NCI-H460 (cell line): Measurements from ENCODE around the gene LRRFIP1. TPM values are rescaled to one million over a fixed set of nuclear protein-coding genes. Genes with fewer than 3 reads are reported as not detected.
"Not testable (repeated sequence)": the region's sequence is repeated elsewhere in the genome, so short reads cannot be mapped to it uniquely, and the experiment has no call there.

Experiments
- DNase-seq: peaks from one replicate; pipeline ENCODE4 v3.0.0-alpha.2; 2016; ENCODE audit warnings: low read depth; ENCODE audit errors: extremely low read depth
- total RNA-seq: library from RNA; depleted of rRNA; stranded (reverse); fragments of >200 nt; shearing (Covaris generic); gene quantifications from 2 replicates; pipeline ENCODE4 v1.2.3, GENCODE V29; 2014

LRRFIP1 gene
- total RNA-seq, 1 experiment from 2014 or later: 57.7 TPM

DNA sequence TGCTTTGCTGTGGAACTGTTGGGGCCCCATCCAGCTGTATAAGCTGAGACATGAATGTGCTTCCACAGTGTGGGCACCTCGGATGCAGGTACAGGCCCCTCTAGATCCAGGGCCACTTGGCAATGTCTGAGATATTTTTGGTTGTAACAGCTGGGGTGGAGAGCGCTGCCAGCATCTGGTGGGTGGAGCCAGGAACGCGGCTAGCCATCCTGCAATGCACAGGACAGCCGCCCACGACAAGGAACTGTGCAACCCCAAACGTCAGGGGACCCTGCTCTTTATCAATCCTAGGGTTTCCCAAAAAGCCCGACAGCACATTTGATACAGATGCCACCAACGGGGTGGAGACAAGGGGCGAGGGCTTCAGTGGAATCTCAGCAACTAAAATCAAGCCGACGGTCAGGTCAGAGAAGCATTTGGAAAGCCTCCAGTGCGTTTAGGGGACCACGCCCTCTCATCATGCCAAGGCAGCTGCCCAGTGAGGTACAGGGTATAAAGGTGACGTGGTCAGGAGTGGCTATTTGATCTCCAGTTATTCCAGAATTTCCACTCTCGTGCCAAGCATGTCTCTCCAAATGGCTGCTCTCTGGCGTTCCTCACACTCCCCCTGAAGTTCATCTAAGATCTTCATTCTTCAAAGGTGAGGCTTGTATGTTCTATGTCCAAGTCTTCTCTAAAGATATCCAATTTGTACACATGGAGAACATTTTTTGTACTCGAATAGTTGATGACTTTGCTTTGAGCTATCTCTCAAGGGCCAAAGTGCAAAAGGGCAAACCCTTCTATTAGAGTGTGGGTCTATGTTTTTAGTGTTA lies 55.7 kb downstream of the LRRFIP1 start:
- no peak for DNase-seq

DNA sequence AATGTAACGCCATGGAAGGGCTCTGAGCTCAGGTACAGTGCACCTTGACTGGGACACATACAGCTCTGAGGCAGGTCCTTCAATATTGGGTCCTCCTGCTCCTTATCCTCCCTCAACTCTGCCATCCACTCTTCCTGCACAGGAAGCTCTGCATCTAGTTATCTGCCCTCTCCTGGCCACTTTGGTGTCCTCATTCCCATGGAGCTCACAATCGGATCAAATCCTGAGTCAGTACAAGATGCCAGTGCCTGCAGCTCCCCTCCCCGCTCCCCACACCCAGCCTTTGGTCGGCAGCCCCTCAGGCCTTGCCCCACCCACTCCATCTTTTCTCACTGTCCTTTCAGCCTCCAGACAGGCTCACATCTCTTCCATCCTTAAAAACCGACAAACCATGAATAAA lies 58.0 kb downstream of the LRRFIP1 start:
- no peak for DNase-seq

DNA sequence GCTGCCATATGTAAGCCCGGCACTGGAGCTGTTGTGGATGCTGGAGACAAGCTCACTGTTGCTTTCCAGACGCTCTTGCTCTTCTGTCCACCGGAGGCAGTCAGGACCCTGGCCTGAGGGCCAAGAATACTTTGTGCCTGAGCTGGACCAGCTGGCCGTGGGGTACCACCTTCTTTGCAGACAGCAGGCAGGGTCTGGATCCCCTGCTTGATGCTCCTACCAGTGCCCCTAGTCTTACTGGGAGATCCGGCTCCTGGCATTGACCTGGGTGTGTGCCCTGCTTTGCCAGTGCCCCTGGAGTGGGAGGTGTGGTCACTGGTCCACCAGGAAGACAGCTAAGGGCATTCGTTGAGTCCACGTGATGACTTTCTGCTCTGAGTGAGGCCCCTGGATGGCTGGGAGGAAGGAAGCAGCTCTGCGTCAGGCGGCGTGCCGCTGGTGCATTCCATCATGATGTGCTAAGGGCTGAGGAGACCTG lies 59.3 kb downstream of the LRRFIP1 start:
- no peak for DNase-seq

DNA sequence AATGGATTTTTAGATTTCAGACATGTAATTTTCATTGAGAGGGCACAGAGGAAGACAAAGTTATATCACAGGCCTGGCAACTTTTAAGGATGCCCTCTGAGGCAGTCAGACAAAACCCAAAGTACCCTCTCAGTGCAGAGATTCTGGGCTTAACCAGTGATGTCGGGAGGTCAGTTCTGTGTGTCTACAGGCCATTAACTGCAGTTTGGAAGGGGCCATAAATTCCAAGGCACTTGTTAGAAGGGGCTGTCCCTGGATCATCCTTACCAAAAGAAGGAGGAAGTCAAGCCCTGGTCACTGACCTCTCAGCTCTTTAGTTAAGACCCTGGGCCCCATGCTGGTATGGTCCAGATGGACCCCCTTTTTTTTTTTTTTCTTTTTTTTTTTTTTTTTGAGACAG lies 60.7 kb downstream of the LRRFIP1 start:
- DNase-seq: no peak

DNA sequence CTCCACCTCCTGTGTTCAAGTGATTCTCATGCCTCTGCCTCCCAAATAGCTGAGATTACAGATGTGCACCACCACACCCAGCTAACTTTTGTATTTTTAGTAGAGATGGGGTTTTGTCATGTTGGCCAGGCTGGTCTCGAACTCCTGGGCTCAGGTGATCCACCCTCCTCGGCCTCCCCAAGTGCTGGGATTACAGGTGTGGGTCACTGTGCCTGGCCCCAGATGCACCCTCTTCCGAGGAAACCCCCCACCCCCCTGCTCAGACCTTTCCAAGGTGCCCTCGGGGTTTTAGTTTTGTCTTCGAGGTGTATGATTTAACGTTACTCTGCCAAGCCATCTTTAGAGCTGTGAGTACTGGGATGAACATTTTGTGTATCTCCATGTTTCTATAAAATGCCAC lies 61.2 kb downstream of the LRRFIP1 start:
- not testable (repeated sequence) for DNase-seq

DNA sequence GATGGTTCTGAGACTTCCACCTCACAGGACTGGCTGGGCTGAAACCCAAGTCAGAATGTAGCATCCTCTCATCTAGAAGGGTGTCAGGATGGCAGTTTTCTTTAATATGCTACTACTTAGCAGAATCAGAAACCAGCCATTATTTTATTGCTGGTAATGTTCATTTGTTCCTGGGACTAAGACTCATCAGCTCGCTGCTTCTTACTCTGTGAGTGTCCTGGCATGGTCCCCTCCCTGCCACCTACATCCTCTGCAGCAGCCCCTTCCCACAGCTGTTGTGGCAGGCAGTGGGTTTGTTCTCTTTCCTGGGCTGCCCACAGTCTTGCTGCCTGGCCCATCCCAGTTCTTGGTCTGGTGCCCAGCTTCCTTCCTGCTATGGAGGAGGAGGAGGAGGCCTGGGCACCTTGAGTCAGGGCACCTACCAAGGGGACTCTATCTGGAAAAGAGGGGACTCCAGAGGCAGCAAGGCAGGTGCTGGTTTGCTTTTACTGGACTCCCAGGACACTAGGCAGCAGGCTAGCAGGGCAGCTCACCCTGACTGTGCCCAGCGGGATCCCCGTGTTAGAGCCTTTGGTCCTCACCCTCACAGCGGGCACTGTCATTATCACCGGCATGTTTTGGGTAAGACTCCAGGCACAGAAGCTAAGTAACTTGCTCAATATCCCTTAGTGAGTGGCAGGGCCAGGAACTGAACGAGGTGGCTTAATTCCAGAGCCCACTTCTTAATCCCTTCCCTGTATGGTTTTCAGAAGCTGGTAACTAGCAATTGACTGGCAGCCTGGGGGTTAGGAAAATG lies 62.1 kb downstream of the LRRFIP1 start:
- no peak for DNase-seq

DNA sequence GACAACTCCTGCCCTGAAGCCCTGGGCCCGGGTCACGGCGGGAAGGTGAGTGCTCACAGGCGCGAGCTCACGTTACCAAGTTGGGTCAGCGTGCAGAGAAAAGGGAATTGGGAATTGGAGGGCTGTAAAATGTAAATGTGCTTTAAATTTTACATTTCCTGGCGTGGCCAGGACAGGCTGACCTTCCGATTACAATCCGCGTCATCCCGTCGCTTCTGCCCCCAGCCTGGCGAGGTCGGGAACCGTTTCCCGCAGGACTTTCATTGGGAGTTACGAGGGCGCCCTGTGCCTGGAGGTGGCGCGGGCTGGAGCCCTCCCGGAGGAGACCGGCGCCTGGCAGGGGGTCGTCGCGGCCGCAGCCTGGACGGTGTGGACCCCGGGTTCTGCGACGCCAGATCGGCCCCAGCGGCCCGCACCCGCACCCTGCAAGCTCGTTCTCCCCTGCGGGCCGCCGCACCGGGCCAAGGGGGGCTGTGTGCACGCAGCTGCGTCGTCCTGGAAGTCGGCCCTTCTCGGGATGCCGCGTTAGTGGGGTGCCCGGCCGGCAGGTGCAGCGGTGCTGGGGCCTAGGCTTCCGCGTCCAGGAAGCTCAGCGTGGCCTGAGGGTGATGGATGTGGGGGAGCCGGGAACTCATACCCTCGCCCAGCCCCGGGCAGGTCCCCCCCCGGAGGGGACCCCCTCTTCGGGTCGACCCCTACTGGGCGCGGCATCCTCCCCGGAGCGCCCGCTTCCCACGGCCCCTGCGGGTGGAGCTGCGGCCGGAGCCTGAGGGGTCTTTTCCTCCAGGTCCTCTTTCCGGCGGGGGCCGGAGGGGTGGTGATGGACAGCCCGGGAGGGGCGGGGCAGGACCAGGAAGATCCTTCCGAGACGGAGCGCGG lies 63.9 kb downstream of the LRRFIP1 start:
- DNase-seq: no peak

DNA sequence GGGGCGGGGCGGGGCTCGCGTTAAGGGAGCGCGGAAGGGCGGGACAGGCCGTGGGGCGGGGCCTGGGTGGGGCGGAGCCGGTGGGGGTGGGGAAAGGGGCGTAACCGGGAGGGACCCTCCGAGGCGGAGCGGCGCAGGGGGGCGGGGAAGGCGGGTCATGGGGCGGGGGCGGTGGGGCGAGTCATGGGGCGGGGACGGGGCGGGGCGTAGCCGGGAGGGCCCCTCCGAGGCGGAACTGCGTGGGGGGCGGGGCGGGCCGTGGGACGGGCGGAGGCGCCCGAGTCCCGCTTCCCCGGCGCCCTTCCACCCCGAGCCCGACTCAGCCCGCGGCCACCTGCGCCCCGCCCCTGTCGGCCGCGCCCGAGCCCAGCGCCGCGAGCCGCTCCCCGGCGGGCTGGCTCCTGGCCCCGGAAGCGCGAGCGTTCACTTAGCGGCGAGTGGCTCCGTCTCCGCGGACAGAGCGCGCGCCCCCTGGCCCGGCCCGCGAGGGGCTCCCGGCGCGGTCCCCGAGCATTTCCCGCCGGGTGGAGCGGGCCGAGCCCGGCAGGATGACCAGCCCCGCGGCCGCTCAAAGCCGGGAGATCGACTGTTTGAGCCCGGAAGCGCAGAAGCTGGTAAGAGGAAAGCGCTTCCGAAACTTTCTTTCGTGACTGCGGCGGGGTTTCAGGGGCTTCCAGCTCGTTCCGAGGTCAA lies 64.7 kb downstream of the LRRFIP1 start:
- DNase-seq: peak; percentile 94

DNA sequence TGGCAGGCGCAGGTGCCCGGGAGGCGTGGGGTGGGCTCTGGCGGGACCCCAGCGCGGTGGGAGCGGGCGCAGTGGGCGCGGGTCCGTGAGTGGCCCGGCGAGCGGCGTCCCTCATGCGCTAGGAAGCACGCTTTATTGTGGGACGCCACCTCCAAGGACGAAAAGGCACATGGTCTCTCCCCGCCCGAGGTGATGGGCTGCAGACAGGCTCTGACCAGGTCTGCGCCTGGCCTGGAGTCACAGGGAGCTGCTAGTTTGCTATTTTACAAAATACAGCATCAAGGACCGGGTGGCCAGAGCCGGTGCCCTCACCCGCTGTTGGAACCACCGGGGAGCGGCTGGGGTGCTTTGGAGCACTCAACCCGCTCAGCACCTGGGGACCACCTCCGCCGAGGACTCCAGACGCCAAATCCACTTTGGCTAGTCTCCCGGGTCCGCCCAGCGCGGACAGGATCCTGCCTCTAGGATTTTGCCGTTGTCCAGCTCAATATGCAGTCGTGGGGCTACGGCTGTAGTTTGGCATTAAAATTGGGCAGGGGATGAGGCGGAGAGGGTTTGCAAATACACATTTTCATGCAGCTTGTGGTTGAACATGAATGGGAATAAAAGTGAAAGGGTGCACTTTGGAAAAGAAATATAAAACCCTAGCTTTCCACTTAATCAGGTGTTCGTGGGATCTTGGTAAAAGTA lies 65.4 kb downstream of the LRRFIP1 start:
- no peak for DNase-seq

DNA sequence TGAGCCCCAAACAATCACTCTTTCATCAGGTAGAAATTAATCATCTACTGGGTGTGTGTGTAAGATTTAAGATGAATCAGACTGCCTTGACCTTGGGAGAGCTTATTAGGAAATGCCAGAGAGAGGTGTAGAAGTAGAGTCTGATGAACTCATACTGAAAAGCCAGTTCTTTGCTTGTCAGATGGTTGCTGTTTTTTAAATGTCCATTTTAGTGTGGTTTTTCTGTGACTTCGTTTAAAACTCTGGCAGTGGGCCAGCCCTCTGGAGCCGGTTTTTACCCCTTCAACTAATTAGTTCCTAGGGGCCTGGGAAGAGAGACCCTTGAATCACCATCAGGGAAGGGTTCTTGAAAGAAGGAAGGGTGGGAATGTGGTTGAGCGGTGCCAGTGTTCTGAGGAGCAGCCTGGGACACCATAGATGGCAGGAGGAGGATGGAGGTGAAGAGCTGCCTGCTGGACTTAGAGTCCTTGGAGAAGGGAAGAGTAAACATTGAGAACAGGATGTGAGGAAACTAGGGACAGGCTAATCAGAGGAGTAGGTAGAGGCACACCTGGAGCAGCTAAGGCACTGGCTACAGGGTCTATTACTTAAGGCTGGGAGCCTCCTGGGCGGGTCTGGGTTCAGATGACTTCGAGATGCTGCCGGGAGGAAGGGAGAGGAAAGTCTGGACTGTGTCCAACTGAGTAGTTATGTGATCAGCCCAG lies 66.1 kb downstream of the LRRFIP1 start:
- no peak for DNase-seq

DNA sequence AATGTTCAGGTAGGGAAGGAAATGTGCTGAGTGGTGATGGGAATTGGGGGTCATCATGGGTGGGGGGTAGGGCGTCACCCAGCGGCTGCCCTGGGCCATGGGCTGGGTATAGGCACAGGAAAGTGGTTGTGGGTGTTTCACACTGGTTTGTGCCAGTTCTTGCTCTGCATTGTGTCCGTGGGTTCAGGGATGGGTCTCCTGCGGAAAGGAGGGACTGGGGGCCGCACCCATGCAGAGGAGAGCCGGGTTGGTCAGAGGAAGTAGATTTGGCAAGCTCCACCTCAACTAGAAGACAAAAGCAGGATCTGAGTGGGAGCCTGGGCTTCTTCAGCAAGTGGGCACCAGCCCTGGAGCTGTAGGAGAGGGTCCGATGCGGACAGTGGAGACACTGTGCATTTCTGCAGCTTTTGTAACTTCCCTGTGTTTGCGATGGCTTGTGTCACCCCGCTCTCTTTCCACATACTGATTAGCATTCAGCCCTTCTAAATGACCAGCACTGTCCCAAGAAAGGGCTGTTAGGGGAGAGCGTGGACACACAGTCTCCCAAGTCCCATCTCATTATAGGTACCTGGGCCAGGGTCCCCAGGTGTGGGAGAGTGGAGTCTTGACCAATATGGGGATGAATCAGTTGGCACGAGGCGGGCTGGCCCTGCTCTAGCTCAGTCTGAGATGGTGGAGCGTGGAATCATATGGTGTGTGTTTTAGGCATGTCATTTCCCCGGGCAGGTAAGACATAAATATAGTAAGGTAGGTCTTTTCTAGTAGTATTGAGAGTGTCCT lies 67.2 kb downstream of the LRRFIP1 start:
- no peak for DNase-seq

DNA sequence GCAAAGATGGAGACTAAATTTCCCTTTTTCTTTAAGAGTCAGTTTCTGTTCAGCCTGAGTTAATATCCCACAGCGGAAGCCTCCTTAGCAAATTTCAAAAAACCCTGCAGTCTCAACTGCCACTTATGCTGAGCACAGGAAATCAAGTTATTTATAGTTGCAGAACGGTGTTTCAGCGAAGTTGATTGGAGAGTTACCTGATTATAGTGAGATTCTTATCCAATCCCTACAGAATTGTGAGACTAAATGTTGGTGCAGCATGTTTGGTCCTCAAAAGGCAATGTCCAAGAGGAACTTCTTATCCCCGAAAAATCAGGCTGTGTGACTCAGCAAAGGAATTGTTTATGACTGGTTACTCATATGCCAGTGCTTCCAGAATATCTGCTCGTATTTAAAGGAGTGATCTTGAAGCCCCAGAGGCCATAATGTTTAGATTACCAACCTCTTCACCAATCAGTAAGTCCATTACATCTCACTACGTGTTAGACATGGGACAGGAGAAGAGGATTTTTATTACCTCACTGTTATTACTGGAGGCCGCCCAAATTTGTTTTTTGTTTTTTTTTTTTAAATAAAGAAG lies 67.9 kb downstream of the LRRFIP1 start:
- DNase-seq: peak; percentile 70

DNA sequence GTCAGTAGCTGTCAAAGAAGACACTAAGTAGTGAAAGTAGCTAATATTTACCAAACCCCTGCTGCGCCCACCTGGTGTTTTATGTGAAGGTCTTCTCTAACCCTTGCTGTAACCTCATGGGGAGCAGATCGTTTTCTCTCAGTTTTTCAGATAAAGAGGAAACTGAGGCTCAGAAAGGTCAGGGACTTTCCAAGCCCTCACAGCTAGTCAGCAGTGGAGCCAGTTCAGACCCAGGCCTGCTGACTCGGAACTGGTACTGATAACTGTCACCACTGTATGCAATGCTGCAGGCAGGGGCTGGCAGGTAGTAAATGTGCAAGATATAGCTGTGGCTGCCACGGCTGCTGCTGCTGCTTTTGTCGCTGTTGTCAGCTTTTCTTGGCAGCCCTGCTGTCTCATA lies 69.1 kb downstream of the LRRFIP1 start:
- DNase-seq: no peak

DNA sequence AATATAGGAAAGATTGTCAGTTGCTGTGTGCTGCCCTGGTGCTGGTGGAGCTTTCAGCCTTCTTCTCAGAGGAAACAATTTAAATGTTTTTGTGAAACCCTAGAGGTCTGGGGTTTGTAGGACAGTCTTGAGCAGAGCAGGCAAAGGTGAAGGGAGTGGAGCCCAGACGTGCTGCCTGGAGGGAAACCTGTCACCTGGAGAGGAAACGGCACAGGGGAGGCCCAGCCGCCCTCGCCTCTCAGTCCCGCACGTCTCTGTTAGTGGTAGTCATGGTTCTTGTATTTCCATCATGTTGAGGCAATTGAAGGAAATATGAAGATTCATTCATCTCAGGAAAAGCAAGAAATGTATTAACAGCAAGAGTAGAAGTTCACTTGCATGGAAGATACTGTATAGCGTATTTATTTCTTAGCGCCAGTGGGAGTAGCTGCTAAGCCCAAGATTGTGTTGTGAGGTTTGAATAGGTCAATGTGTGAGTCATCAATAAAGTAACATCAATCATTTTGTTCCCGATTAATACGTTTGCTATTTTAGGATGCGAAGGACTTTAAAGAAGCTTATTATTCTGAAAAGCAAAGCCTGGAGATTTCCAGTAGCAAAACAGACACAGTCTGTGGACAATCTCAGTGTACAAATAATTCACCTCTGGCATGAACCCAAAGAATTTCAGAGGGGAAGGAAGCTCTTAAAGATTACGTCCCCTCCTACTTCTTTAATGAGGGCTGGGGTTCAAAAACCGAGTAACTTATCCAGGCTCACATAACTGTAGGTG lies 70.4 kb downstream of the LRRFIP1 start:
- no peak for DNase-seq

DNA sequence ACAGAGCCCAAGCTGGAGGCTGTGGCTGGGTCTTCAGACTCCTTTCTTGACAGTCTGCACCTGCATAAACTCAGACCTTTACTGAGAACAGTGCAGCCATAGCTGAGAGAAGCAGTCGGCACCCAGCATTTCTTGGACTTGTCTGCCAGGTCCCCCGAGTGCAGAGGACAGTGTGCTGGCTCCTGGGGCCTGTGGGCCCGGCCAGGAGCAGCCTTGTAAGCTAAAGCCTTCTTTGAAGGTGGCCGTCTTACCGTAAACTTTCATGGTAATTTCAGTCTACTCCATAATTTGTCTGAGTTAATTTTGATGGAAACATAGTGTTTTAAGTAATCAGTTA lies 70.9 kb downstream of the LRRFIP1 start:
- DNase-seq: no peak

DNA sequence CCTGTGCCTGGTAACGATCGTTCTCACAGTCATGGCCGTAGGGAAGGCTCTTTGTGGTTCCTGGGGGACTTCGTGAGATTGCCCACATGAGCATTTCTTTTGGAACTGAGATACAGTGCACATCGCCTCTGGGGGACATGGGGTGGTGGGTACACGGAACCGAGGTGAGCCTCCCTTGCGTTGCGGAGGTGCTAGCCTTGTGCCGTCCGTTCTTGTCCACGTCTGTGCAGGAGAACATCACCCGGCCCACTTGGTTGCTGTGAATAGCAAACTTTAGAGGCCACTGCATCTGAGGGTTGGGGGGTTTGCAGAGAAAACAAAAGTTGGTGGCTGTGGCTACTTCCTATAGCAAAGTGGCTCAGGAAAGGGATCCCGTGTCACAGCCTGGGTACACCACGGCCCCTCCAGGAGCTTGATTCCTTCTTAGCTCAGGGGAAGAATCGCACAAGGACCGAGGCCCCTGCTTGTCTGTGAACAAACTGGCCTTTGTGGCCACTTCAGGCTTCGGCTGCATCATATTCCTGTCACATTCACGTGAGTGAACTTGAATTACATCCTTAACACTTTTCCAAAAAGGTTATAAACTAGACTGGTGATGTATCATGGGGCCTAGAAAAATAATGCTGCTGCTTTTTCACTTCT lies 72.6 kb downstream of the LRRFIP1 start:
- no peak for DNase-seq

DNA sequence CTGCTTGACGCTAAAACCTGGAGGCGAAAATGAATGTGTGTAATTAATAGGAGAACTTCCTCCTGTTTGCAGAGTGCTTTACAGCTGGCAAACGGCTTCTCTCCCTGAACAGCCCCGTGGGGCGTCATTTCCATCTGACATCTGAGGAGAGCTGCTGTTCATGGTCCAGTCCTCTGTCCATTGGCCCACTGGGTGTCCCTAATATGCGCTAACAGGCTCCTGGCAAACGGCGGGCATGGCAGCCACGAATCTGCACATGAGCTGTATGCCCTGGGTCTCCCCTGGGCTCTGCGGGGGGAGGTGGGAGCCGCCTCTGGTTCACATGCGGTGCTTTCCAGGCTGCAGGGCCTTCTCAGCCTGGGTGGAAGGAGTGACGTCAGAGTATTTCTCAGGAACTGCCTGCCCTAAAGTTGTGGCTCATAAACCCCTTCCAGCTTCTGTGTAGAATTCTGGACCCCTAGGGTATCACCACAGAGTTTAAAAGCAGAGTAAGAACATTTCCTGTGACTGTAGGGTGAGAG lies 73.2 kb downstream of the LRRFIP1 start:
- no peak for DNase-seq
